Left ventricle myocardium superior (tissue), 1 donor: Measurements from ENCODE around the gene SLC22A23. TPM values are rescaled to one million over a fixed set of nuclear protein-coding genes. Genes with fewer than 3 reads are reported as not detected.
A peak's percentile ranks its signal among the peaks of the same experiment; 100 is the strongest.

Source experiments
- ATAC-seq: fragments of 200-7000 bp; cut with Tn5 transposase; one replicate; pipeline ENCODE4 v1.9.1; 2020; ENCODE audit warnings: mild to moderate bottlenecking, moderate library complexity
- DNase-seq: peaks from one replicate; pipeline ENCODE4 v3.0.0-alpha.2; 2020
- intact Hi-C: fragments of 100-400 bp; cut with micrococcal nuclease; formaldehyde crosslinking; loops from one replicate; pipeline ENCODE4 v1.11.0; 2022
- total RNA-seq: library from RNA; stranded (reverse); fragmentation: NEBNext Ultra II Directional; extraction: Animal tissue kit (Norgen Biotek cat#: 25700); gene quantifications from one replicate; pipeline ENCODE4 v1.2.1, GENCODE V29; 2021
- donor health status: DM: no; HTN: yes; CAD: no; lungs with severe emphysema.

SLC22A23 gene
- total RNA-seq, 1 donor from 2014 or later = 7.1 TPM

- intact Hi-C loops = no loop called here
- ATAC-seq (no peak), DNase-seq (no peak)
These were observed 223.5 kb downstream of the SLC22A23 start for GRCh38 chr6:3233321-3233720.

- DNase-seq (no peak), ATAC-seq (no peak)
- intact Hi-C loops = no loop called here
These were observed 224.6 kb downstream of the SLC22A23 start for GRCh38 chr6:3232017-3232945.

DNA sequence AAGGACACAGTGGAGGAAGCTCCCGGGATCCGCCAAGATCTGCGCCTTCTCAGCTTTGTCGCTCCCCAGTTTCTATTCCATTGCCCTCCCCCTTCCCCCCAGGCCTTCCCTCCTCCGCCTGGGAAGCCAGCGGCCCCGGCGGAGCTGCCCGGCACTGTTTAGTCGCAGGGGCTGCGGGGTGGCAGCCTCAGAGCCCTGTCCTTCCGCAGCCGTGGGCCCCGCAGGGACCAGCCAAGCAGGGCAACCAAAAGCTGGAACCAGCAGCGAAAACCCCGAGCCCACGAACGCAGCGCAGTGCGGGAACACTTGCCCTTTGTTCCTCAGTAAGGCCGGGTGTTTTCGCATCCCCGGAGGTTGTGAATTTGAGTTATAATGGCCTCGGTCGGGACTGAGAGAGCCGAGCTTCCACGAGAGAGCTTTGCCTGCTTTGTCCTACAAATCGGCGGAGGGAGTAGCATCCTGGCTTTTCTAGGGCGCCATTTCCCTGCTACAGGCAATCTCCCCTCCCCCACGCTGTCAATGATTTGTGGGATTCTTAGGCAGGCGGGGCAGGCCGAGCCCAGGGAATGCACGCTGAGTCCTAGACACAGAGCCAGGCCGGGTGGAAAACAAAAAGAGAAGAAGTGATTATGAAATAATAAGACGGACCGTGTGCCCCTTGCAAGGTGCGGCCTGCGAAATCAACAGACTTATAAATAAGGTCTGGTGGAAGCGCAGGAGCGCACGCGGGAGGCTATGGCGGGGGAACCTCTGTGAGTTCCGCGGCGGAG, 225.4 kb downstream of the SLC22A23 start:
- peak; percentile 66 for DNase-seq
- intact Hi-C loops = no loop called here
- ATAC-seq = peak; percentile 84

- DNase-seq (no peak), ATAC-seq (no peak)
- intact Hi-C loops = no loop called here
These were observed 226.0 kb downstream of the SLC22A23 start for GRCh38 chr6:3230900-3231246.

- ATAC-seq (no peak), DNase-seq (no peak)
- intact Hi-C loops = no loop called here
These were observed 226.5 kb downstream of the SLC22A23 start for GRCh38 chr6:3230256-3230882.

- no peak for ATAC-seq
- no peak for DNase-seq
- intact Hi-C loops = no loop called here
These were observed 227.2 kb downstream of the SLC22A23 start for GRCh38 chr6:3229566-3230178.

DNA sequence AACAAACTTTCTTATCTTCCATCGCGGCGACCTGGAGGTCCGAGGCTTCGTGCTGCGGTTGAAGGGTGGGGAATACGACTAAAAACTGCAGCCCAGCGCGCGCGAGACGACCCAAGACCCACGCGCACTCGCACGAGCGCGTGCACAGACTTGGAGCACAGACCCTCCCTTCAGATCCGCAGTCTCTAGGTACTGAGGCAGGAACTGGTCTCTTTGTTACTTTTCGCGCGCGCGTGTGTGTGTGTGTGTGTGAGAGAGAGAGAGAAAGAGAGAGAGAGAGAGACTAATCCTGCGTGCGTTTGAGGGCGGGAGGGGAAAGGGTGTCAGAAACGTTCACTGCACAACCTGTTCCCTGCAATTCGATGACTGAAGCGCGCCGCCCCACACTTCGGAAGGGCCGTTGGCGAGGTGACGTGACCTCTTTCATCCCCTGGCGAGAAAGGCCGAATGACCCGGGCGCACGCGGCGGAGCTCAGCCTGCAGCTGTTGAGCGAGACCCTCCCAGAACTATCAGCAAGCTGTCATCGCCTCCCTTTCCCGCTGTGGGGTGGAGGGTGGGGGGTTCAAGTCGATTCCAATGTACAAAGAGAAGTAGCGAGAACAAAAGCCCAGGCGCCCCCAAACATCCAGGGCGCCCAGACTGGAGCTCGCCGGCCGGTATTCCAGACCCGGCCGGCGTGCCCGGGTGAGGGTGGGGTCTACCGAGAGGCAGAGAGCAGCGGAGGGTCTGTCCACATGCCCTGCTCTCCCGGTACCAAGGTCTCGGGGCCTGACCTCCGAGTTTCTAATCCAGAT, 227.9 kb downstream of the SLC22A23 start:
- intact Hi-C loops = no loop called here
- ATAC-seq = no peak
- no peak for DNase-seq

DNA sequence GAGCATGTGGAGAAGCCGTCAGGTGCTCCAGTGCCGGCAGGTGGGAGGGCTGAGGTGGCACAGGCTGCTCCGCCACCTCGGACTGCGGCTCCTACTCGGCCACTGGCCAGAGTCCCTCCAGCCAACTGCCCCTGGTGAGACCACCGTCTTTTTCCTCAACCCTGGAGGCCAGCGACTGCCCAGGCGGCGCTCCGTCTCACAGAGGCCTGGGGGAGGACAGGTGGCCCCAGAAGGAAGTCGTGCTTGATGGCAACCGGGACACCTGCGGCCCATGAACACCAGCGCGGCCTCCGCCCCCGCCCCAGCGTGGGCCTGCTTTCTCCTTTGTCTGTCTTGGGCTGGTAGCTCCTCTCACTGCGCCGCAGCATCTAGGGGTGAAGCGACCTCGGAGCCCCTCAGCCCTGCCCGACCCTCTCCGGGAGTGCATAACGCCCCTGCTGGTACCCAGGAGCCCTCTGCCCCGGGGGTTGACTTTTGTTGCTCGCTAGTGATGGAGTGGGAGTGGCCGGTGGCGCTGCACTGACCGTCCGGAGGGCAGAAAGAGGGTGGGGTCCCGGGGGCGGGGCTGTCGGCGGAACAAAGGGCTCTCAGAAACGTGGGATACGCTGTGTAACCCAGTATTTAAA, 228.7 kb downstream of the SLC22A23 start:
- intact Hi-C loops = no loop called here
- DNase-seq (no peak), ATAC-seq (peak; percentile 12)

DNA sequence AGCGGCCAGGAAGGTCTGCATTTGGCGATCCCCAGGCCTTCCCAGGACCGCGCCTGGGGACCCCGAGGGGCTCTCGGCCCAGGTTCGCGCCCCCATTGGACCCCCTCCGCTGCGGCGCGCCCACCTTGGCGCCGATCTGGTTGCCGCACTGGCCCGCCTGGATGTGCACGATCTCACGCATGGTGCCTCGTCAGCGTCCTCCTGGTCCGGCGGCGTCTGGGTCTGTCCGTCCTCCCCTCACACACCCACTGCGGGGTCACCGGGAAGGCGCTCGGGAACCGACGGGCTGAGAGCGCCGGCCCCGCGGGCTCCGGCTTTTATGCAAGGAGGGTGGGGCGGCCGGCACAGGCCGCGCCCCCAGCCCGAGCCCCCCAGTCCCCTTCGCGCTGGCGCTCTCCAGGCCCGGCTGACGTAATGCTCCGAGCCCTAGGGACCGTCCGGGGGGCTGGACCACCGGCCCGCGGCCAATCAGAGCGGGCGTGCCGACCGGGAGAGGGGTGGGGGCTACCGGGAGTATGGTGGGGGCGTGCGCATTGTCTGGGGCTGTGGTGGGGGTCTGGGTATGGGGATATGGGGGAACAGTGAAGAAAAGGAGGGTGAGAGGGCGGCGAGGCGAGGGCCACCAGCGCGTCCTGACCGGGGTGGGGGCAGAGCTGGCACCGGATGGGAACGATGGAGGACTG, 229.3 kb downstream of the SLC22A23 start, which contains the start of gene TUBB2B:
TUBB2B (minus strand) TSS at position 291 of the 683 bp plus-strand sequence; CDS start at position 181, 110 bp downstream.
- DNase-seq = peak; percentile 52
- peak; percentile 53 for ATAC-seq
- intact Hi-C loops = no loop called here

DNA sequence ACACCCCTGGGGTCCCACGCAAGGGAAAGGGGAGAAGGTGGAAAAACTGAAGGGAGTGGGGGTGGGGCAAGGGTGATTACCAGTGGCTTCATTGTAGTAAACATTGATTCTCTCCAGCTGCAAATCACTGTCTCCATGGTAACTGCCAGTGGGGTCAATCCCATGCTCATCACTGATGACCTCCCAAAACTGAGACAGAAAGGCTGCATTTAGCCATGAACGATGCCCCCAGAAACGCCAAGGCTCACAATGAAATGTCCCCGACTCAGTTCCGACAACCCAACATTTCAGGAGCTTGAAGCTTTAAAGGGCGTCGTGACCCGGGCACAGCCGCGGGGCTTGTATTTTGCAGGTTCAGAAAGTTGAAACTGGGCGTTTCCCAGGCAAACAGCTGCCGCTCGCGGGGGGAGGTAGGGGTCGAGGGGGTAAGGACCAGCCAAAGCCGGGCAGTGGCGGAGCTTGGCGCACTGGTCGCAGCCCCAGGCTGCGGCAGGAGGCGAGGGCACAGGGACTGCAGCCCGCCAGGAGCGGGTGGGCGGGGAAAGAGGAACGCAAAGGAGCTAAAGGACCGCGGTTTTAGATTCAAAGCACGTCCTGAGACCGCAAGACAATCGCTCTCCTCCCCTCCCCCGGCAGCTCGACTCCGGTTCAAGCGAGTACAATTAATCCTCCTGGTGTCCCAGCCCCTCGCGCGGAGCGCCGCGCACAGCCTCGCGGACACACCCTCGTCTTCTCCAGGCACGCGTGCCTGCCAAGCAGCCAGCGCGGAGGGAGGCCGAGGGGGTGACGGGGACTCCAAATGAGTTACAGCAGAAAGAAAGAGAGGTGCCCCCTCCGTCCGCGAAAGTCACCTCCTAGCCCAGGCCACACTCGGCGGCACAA, 230.1 kb downstream of the SLC22A23 start:
- intact Hi-C loops = no loop called here
- ATAC-seq = peak; percentile 10
- DNase-seq = peak; percentile 42

GRCh38 chr6:3226042-3226441, 230.8 kb downstream of the SLC22A23 start:
- ATAC-seq (no peak), DNase-seq (no peak)
- intact Hi-C loops = no loop called here

DNA sequence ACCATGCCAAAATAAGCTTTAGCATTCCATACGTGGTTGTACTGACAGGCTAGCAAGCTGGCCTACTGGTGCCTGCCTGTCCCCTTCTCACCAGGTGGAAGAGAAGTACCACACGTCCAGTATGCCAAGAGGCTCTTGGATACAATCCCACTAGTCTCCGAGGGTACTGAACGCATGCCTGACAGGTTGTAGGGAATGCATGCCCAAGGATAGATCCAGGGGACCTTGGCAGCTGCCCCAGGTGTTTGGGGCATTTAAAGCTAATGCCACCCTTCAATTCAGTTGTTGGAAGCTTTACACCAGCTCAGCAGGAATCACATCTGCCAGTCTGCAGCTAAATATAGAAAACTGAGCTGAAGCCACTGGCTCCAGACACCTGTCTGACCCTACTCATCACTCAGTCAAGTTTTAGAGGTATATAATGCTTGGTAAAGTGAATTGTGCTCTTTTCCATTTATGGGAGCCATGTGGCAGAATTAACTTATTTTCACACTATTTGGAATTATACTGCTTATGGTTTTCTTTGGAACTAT, 234.3 kb downstream of the SLC22A23 start:
- no peak for ATAC-seq
- intact Hi-C loops = no loop called here
- no peak for DNase-seq

- DNase-seq (no peak), ATAC-seq (no peak)
- intact Hi-C loops = no loop called here
These were observed 235.3 kb downstream of the SLC22A23 start for GRCh38 chr6:3221578-3221977.

GRCh38 chr6:3220366-3220765, 236.5 kb downstream of the SLC22A23 start:
- DNase-seq = no peak
- intact Hi-C loops = no loop called here
- ATAC-seq = no peak
